SK-N-SH (cell line): Measurements from ENCODE around the gene BLZF1. TPM values are rescaled to one million over a fixed set of nuclear protein-coding genes. Genes with fewer than 3 reads are reported as not detected.

ENCODE experiments used
- CTCF ChIA-PET: fragments of 300-600, 350-600 bp; formaldehyde crosslinking; extraction: SDS; loops from one replicate; lab custom pipeline; 2021; lab: Yijun Ruan, JAX
- POLR2A ChIA-PET: fragments of 350-600 bp; sonication (Branson Sonifier 250); formaldehyde crosslinking; extraction: SDS; loops from one replicate; lab custom pipeline; 2020; ENCODE audit warnings: antibody characterized with exemption, inconsistent platforms; lab: Yijun Ruan, JAX
- DNase-seq: peaks from one replicate; pipeline ENCODE4 v3.0.0; 2012
- H2AFZ ChIP-seq: fragments of 200-600 bp; sonication (generic); 2 replicates; pipeline ENCODE4 v1.8.1; 2016; ENCODE audit warnings: antibody characterized with exemption, mild to moderate bottlenecking, low read depth
- H3F3A ChIP-seq: fragments of 200-600 bp; sonication (generic); replicated peaks from 2 replicates; pipeline ENCODE3; 2016; ENCODE audit warnings: antibody characterized with exemption, mild to moderate bottlenecking; ENCODE audit not compliant: insufficient read depth
- H3K27ac ChIP-seq, 2 experiments: fragments of 200-500 bp in 1 of 2; fragments of 200-600 bp in 1 of 2; sonication (Bioruptor generic) in 1 of 2; sonication (generic), shearing (Covaris generic) in 1 of 2; 2 replicates each; pipeline versions ENCODE4 v1.5.1 to v1.6.1; 2014 to 2016; ENCODE audit warnings: low read depth in 2 of 2, inconsistent platforms in 1 of 2, low read length in 1 of 2, mild to moderate bottlenecking in 1 of 2, mixed read lengths in 1 of 2
- H3K27me3 ChIP-seq: fragments of 200-600 bp; sonication (generic), shearing (Covaris generic); 2 replicates; pipeline ENCODE4 v1.6.1; 2016; ENCODE audit warnings: mixed run types; ENCODE audit not compliant: insufficient read depth
- H3K36me3 ChIP-seq, 2 experiments: fragments of 200-500 bp in 1 of 2; fragments of 200-600 bp in 1 of 2; sonication (Bioruptor generic) in 1 of 2; sonication (generic) in 1 of 2; replicated peaks in 1 of 2; 2 replicates each; pipeline versions ENCODE3 to v1.5.1; 2014 to 2016; ENCODE audit warnings: low read length in 1 of 2, mild to moderate bottlenecking in 1 of 2; ENCODE audit not compliant: insufficient read depth in 2 of 2, control insufficient read depth in 1 of 2
- H3K4me1 ChIP-seq, 2 experiments: fragments of 200-500 bp in 1 of 2; fragments of 200-600 bp in 1 of 2; sonication (Bioruptor generic) in 1 of 2; sonication (generic), shearing (Covaris generic) in 1 of 2; 2 replicates each; pipeline versions ENCODE4 v1.5.1 to v1.6.1; 2014 to 2016; ENCODE audit warnings: low read depth in 1 of 2, low read length in 1 of 2, mixed run types in 1 of 2; ENCODE audit not compliant: insufficient read depth in 2 of 2, control insufficient read depth in 1 of 2
- H3K4me2 ChIP-seq: fragments of 200-600 bp; sonication (generic), shearing (Covaris generic); 2 replicates; pipeline ENCODE4 v1.6.1; 2017; ENCODE audit warnings: mixed run types
- H3K4me3 ChIP-seq, 2 experiments: fragments of 200-500 bp in 1 of 2; fragments of 200-600 bp in 1 of 2; sonication (Bioruptor generic) in 1 of 2; sonication (generic), shearing (Covaris generic) in 1 of 2; 2 replicates each; pipeline versions ENCODE4 v1.5.1 to v1.8.1; 2014 to 2016; ENCODE audit warnings: low read depth in 2 of 2, inconsistent platforms in 1 of 2, low read length in 1 of 2, mild to moderate bottlenecking in 1 of 2, mixed read lengths in 1 of 2, moderate library complexity in 1 of 2
- H3K79me2 ChIP-seq: fragments of 200-600 bp; sonication (generic); 2 replicates; pipeline ENCODE4 v1.8.1; 2017; ENCODE audit warnings: mild to moderate bottlenecking; ENCODE audit not compliant: insufficient read depth
- H3K9ac ChIP-seq: fragments of 200-600 bp; sonication (generic); 2 replicates; pipeline ENCODE4 v1.6.1; 2017; ENCODE audit warnings: mixed run types
- H3K9me2 ChIP-seq: fragments of 200-600 bp; sonication (generic); 2 replicates; pipeline ENCODE4 v1.6.1; 2017; ENCODE audit warnings: mixed run types
- H3K9me3 ChIP-seq: fragments of 200-600 bp; sonication (generic); 2 replicates; pipeline ENCODE4 v1.6.1; 2017; ENCODE audit warnings: mixed run types, mild to moderate bottlenecking, moderate library complexity
- H4K20me1 ChIP-seq: fragments of 200-600 bp; sonication (generic); 2 replicates; pipeline ENCODE4 v1.6.1; 2017; ENCODE audit warnings: mild to moderate bottlenecking, mixed run types; ENCODE audit not compliant: insufficient read depth
- CHD2 ChIP-seq: fragments of 150-350 bp; IDR thresholded peaks from 2 replicates; pipeline ENCODE4 v1.6.1; 2018; ENCODE audit warnings: low read length; ENCODE audit not compliant: partially characterized antibody
- EP300 ChIP-seq, 2 experiments: IDR thresholded peaks; 2 replicates each; pipeline versions ENCODE4 v1.4.0 to v1.6.1; 2012; ENCODE audit warnings: borderline replicate concordance in 1 of 2, low read depth in 1 of 2, low read length in 1 of 2
- FOXJ3 ChIP-seq: sonication (generic); formaldehyde crosslinking; IDR thresholded peaks from 2 replicates; pipeline ENCODE4 v1.5.1; 2020; ENCODE audit warnings: mild to moderate bottlenecking, missing genetic modification reagents
- FOXM1 ChIP-seq: IDR thresholded peaks from 2 replicates; pipeline ENCODE4 v1.4.0; 2012; ENCODE audit warnings: low read depth, mild to moderate bottlenecking
- GABPA ChIP-seq: IDR thresholded peaks from 2 replicates; pipeline ENCODE4 v1.4.0; 2012; ENCODE audit warnings: low read depth, mild to moderate bottlenecking
- MEF2A ChIP-seq: IDR thresholded peaks from 2 replicates; pipeline ENCODE4 v1.4.0; 2012; ENCODE audit warnings: low read depth, borderline replicate concordance
- POLR2AphosphoS5 ChIP-seq: IDR thresholded peaks from 2 replicates; pipeline ENCODE4 v1.6.1; 2012; ENCODE audit warnings: low read depth, low read length
- RAD21 ChIP-seq: IDR thresholded peaks from 2 replicates; pipeline ENCODE4 v1.6.1; 2012; ENCODE audit warnings: mild to moderate bottlenecking, low read length
- RCOR1 ChIP-seq: fragments of 150-350 bp; IDR thresholded peaks from 2 replicates; pipeline ENCODE4 v1.6.1; 2017; ENCODE audit warnings: antibody characterized with exemption, low read length
- WGBS: methylation state at CpG from one replicate; pipeline ENCODE4 v1.1.6; 2017; ENCODE audit warnings: low lambda C conversion rate; 5-methylcytosine and 5-hydroxymethylcytosine counted together
- polyA plus RNA-seq, 3 experiments: library from polyadenylated mRNA; depleted of rRNA; stranded (reverse); fragments of >200 nt; gene quantifications; 2 replicates each; pipeline ENCODE4 v1.2.3, GENCODE V29; 2012
- TF ChIP-seq, protein P1 (sequence below): fragments of 150-350 bp; IDR thresholded peaks from 2 replicates; pipeline ENCODE4 v1.6.1; 2017; ENCODE audit warnings: antibody characterized with exemption, low read length, low read depth, borderline replicate concordance
- TF ChIP-seq, protein P2 (sequence below): IDR thresholded peaks from 2 replicates; pipeline ENCODE4 v1.6.1; 2012; ENCODE audit warnings: mild to moderate bottlenecking, low read depth, low read length, moderate library complexity
- TF ChIP-seq, protein P3 (sequence below): IDR thresholded peaks from 2 replicates; pipeline ENCODE4 v1.4.0; 2012; ENCODE audit warnings: low read depth, borderline replicate concordance
- TF ChIP-seq, protein P4 (sequence below): IDR thresholded peaks from 2 replicates; pipeline ENCODE4; 2012
- TF ChIP-seq, protein P5 (sequence below): IDR thresholded peaks from 2 replicates; pipeline ENCODE4 v1.4.0; 2012; ENCODE audit warnings: low read depth, borderline replicate concordance

The BLZF1 gene
- polyA plus RNA-seq, 1 of the 3 experiments (the other 2 are of a cell fraction) = 9.5 TPM

DNA sequence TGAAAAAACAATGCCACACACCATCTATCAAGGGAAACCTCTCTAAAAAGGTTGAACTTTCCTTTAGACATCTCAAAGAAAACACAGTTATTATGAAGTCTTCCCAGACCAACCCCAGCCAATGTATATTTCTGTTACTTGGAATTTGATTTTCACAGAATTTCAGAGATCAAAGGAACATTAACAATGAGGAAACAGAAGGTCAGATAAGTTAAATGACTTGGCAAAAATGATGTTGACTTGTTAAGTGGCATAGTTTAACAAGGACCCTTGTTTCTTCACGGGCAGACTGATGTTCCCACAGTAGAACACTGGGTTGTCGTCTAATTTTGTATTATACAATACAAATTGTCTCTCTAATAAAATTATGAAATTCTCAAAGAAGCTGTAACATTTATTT is 29.4 kb upstream of the BLZF1 start:
- Histone ChIP-seq H3K79me2 (no peaks in the 10 kb centered on the region), H3K4me3 (no peak overlapping the region), H3K27me3 (no peaks in the 10 kb centered on the region), H4K20me1 (no peaks in the 10 kb centered on the region), H3K9ac (no peak overlapping the region), H3K9me2 (no peaks in the 10 kb centered on the region), H3K4me1 (no peaks in the 10 kb centered on the region; a peak in 1 of 4 replicates), H3K4me2 (no peak overlapping the region), H3K9me3 (no peaks in the 10 kb centered on the region), H3F3A (no peaks in the 10 kb centered on the region), H3K27ac (no peak overlapping the region), H3K36me3 (peaks cover 0 to 6% of the 10 kb centered on the region in 2 experiments), H2AFZ (no peak overlapping the region)
- CTCF ChIA-PET = interaction anchor here (1.4 to 2.0 kb wide), 2 partner anchors 10 to 735 kb away, joined by 7 to 9 read pairs; no protein-coding TSS in a partner anchor
- 91% methylated on average over 2 of the region's 2 CpGs for WGBS
- POLR2A ChIA-PET = no interaction called here
- TF ChIP-seq, protein P1, sequence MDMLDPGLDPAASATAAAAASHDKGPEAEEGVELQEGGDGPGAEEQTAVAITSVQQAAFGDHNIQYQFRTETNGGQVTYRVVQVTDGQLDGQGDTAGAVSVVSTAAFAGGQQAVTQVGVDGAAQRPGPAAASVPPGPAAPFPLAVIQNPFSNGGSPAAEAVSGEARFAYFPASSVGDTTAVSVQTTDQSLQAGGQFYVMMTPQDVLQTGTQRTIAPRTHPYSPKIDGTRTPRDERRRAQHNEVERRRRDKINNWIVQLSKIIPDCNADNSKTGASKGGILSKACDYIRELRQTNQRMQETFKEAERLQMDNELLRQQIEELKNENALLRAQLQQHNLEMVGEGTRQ = no peak
- TF ChIP-seq FOXM1 (no peak), GABPA (no peak), MEF2A (no peak), RAD21 (no peak), RCOR1 (no peak), FOXJ3 (no peak), EP300 (IDR thresholded peaks at IDR 0.05; ENCODE audit: borderline replicate concordance in 1 of 2, low read depth in 1 of 2, low read length in 1 of 2) (no peak), CHD2 (no peak), POLR2AphosphoS5 (no peak)
- TF ChIP-seq, protein P2, sequence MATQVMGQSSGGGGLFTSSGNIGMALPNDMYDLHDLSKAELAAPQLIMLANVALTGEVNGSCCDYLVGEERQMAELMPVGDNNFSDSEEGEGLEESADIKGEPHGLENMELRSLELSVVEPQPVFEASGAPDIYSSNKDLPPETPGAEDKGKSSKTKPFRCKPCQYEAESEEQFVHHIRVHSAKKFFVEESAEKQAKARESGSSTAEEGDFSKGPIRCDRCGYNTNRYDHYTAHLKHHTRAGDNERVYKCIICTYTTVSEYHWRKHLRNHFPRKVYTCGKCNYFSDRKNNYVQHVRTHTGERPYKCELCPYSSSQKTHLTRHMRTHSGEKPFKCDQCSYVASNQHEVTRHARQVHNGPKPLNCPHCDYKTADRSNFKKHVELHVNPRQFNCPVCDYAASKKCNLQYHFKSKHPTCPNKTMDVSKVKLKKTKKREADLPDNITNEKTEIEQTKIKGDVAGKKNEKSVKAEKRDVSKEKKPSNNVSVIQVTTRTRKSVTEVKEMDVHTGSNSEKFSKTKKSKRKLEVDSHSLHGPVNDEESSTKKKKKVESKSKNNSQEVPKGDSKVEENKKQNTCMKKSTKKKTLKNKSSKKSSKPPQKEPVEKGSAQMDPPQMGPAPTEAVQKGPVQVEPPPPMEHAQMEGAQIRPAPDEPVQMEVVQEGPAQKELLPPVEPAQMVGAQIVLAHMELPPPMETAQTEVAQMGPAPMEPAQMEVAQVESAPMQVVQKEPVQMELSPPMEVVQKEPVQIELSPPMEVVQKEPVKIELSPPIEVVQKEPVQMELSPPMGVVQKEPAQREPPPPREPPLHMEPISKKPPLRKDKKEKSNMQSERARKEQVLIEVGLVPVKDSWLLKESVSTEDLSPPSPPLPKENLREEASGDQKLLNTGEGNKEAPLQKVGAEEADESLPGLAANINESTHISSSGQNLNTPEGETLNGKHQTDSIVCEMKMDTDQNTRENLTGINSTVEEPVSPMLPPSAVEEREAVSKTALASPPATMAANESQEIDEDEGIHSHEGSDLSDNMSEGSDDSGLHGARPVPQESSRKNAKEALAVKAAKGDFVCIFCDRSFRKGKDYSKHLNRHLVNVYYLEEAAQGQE = no peak
- TF ChIP-seq, protein P3, sequence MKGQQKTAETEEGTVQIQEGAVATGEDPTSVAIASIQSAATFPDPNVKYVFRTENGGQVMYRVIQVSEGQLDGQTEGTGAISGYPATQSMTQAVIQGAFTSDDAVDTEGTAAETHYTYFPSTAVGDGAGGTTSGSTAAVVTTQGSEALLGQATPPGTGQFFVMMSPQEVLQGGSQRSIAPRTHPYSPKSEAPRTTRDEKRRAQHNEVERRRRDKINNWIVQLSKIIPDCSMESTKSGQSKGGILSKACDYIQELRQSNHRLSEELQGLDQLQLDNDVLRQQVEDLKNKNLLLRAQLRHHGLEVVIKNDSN = no peak
- TF ChIP-seq, protein P4, sequence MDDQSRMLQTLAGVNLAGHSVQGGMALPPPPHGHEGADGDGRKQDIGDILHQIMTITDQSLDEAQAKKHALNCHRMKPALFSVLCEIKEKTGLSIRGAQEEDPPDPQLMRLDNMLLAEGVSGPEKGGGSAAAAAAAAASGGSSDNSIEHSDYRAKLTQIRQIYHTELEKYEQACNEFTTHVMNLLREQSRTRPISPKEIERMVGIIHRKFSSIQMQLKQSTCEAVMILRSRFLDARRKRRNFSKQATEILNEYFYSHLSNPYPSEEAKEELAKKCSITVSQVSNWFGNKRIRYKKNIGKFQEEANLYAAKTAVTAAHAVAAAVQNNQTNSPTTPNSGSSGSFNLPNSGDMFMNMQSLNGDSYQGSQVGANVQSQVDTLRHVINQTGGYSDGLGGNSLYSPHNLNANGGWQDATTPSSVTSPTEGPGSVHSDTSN = no peak
- TF ChIP-seq, protein P5, sequence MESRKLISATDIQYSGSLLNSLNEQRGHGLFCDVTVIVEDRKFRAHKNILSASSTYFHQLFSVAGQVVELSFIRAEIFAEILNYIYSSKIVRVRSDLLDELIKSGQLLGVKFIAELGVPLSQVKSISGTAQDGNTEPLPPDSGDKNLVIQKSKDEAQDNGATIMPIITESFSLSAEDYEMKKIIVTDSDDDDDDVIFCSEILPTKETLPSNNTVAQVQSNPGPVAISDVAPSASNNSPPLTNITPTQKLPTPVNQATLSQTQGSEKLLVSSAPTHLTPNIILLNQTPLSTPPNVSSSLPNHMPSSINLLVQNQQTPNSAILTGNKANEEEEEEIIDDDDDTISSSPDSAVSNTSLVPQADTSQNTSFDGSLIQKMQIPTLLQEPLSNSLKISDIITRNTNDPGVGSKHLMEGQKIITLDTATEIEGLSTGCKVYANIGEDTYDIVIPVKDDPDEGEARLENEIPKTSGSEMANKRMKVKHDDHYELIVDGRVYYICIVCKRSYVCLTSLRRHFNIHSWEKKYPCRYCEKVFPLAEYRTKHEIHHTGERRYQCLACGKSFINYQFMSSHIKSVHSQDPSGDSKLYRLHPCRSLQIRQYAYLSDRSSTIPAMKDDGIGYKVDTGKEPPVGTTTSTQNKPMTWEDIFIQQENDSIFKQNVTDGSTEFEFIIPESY = no peak
- no peak for DNase-seq
